HepG2 (cell line): Measurements from ENCODE around the gene MVK. TPM values are rescaled to one million over a fixed set of nuclear protein-coding genes. Genes with fewer than 3 reads are reported as not detected.

Experiments used
- ATAC-seq: fragments of 200-7000 bp; cut with Tn5 transposase; 3 replicates; pipeline ENCODE4 v1.9.1; 2020; ENCODE audit warnings: mild to moderate bottlenecking, moderate library complexity
- BruUV-seq: library from RNA; stranded (reverse); fragments of 400-500 nt; replicated peaks from 2 replicates; lab custom pipeline; 2021; lab: Mats Ljungman, UMichigan
- CTCF ChIA-PET: fragments of 300-600 bp; formaldehyde crosslinking; extraction: SDS; loops from one replicate; lab custom pipeline; 2021; ENCODE audit warnings: low total read pairs, inconsistent platforms, low intra/inter-chr PET ratio; lab: Yijun Ruan, JAX
- POLR2A ChIA-PET: fragments of 350-600 bp; sonication (Branson Sonifier 250); formaldehyde crosslinking; loops from one replicate; lab custom pipeline; 2020; ENCODE audit warnings: antibody characterized with exemption, inconsistent platforms; lab: Yijun Ruan, JAX
- DNase-seq: peaks from one replicate; pipeline ENCODE4 v3.0.0-alpha.2; 2015; ENCODE audit warnings: low spot score
- FAIRE-seq: peaks from 3 replicates; lab custom pipeline; 2011; peaks lifted over from hg19 to GRCh38; lab: Jason Lieb, UNC
- H2AFZ ChIP-seq: one replicate; pipeline ENCODE4 v1.6.1; 2011; ENCODE audit warnings: low read length, inconsistent platforms
- H3K27ac ChIP-seq: fragments of 300-600 bp; 3 replicates; pipeline ENCODE4 v1.8.0; 2011; ENCODE audit warnings: mixed run types, mild to moderate bottlenecking, mixed read lengths, low read length, inconsistent platforms; ENCODE audit not compliant: insufficient read depth; ENCODE audit errors: extremely low read length
- H3K27me3 ChIP-seq, 2 experiments: fragments of 200-600 bp in 1 of 2; 2 replicates in 1 of 2; 3 replicates in 1 of 2; pipeline versions ENCODE4 v1.6.0 to v1.8.0; 2011; ENCODE audit warnings: low read length in 2 of 2, mild to moderate bottlenecking in 2 of 2, moderate library complexity in 2 of 2, inconsistent platforms in 1 of 2; ENCODE audit not compliant: insufficient read depth in 2 of 2, control insufficient read depth in 1 of 2
- H3K36me3 ChIP-seq, 2 experiments: fragments of 200-600 bp in 1 of 2; replicated peaks in 1 of 2; 2 replicates in 1 of 2; 3 replicates in 1 of 2; pipeline versions ENCODE4 v1.5.1 to v1.8.0; 2011; ENCODE audit warnings: low read length in 2 of 2, inconsistent platforms in 1 of 2; ENCODE audit not compliant: insufficient read depth in 2 of 2, control insufficient read depth in 1 of 2
- H3K4me1 ChIP-seq: 2 replicates; pipeline ENCODE4 v1.5.1; 2012; ENCODE audit warnings: low read length, inconsistent platforms; ENCODE audit not compliant: insufficient read depth
- H3K4me2 ChIP-seq: 2 replicates; pipeline ENCODE4 v1.6.0; 2011; ENCODE audit warnings: low read depth, low read length, inconsistent platforms
- H3K4me3 ChIP-seq, 3 experiments: fragments of 200-600 bp in 1 of 3; sonication (generic), shearing (Covaris generic) in 1 of 3; replicated peaks in 1 of 3; 2 replicates each; pipeline ENCODE4 v1.5.1; 2011 to 2016; ENCODE audit warnings: low read length in 3 of 3, inconsistent platforms in 2 of 3, low read depth in 2 of 3, mild to moderate bottlenecking in 2 of 3, control low read depth in 1 of 3, mixed read lengths in 1 of 3; ENCODE audit not compliant: insufficient read depth in 1 of 3
- H3K79me2 ChIP-seq: one replicate; pipeline ENCODE4 v1.6.1; 2011; ENCODE audit warnings: low read length, inconsistent platforms; ENCODE audit not compliant: insufficient read depth
- H3K9ac ChIP-seq: 2 replicates; pipeline ENCODE4 v1.6.0; 2011; ENCODE audit warnings: mild to moderate bottlenecking, low read depth, low read length, inconsistent platforms; ENCODE audit not compliant: insufficient read depth
- H3K9me3 ChIP-seq: 2 replicates; pipeline ENCODE4 v1.5.1; 2012; ENCODE audit warnings: mild to moderate bottlenecking, low read length
- H4K20me1 ChIP-seq: 2 replicates; pipeline ENCODE4 v1.6.0; 2011; ENCODE audit warnings: inconsistent platforms, mild to moderate bottlenecking, low read length, moderate library complexity; ENCODE audit not compliant: insufficient read depth
- FIP1L1 ChIP-seq: fragments of 200-400 bp; formaldehyde crosslinking; IDR thresholded peaks from 2 replicates; pipeline ENCODE4 v1.6.1; 2018; ENCODE audit warnings: low read depth, mild to moderate bottlenecking, low read length, moderate library complexity, borderline replicate concordance; ENCODE audit not compliant: insufficient read depth
- HNRNPL ChIP-seq: fragments of 200-400 bp; formaldehyde crosslinking; IDR thresholded peaks from 2 replicates; pipeline ENCODE4 v1.6.1; 2017; ENCODE audit warnings: mild to moderate bottlenecking, low read depth, low read length
- HNRNPLL ChIP-seq: fragments of 200-400 bp; formaldehyde crosslinking; IDR thresholded peaks from 2 replicates; pipeline ENCODE4 v1.6.1; 2017; ENCODE audit warnings: mild to moderate bottlenecking, low read depth, low read length; ENCODE audit not compliant: poor library complexity, severe bottlenecking
- POLR2A ChIP-seq, 2 experiments: IDR thresholded peaks; 2 replicates each; pipeline ENCODE4 v1.6.1; 2011; ENCODE audit warnings: low read depth in 2 of 2, low read length in 2 of 2, mild to moderate bottlenecking in 1 of 2, moderate library complexity in 1 of 2; ENCODE audit not compliant: insufficient read depth in 1 of 2
- ZNF34 ChIP-seq: sonication (generic); formaldehyde crosslinking; IDR thresholded peaks from 2 replicates; pipeline ENCODE4 v1.4.0; 2020; ENCODE audit warnings: mild to moderate bottlenecking, missing genetic modification reagents, borderline replicate concordance
- WGBS: methylation state at CpG from one replicate; pipeline ENCODE4 v1.1.6; 2017; ENCODE audit warnings: low lambda C conversion rate; 5-methylcytosine and 5-hydroxymethylcytosine counted together
- in situ Hi-C: cut with HindIII; loops from 2 replicates; pipeline ENCODE4 v1.10.0; 2017; ENCODE audit warnings: low pct_unique_long_range_greater_than_20kb; ENCODE audit not compliant: extremely low pct_ligation_motif_present
- intact Hi-C: fragments of 100-400 bp; cut with micrococcal nuclease; formaldehyde crosslinking; loops from one replicate; pipeline ENCODE4 v1.10.0; 2022; ENCODE audit not compliant: unreplicated experiment
- polyA plus RNA-seq, 8 experiments: library from polyadenylated mRNA; depleted of rRNA in 3 of 8; stranded (reverse) in 7 of 8; unstranded in 1 of 8; fragments of >200 nt; fragmentation: Illumina TruSeq in 4 of 8; extraction: Trizol in 4 of 8; gene quantifications; 2 replicates each; pipeline versions ENCODE4 v1.2.1 to v1.2.3, GENCODE V29; 2011 to 2016; ENCODE audit warnings: low read depth in 4 of 8, missing spikeins in 1 of 8, mixed read lengths in 1 of 8; ENCODE audit not compliant: insufficient read depth in 1 of 8
- total RNA-seq, 5 experiments: library from RNA; depleted of rRNA; stranded (reverse); fragments of >200 nt; fragmentation: Illumina TruSeq; extraction: Trizol; gene quantifications; 2 replicates each; pipeline ENCODE4 v1.2.3, GENCODE V29; 2016; ENCODE audit warnings: low read depth in 1 of 5
- TF ChIP-seq, protein P1 (sequence below): sonication (generic); formaldehyde crosslinking; IDR thresholded peaks from 2 replicates; pipeline ENCODE4 v1.4.0; 2020; ENCODE audit warnings: mild to moderate bottlenecking, missing genetic modification reagents
- TF ChIP-seq, protein P2 (sequence below), 2 experiments: fragments of 450-650 bp in 1 of 2; sonication (generic) in 1 of 2; formaldehyde crosslinking in 1 of 2; IDR thresholded peaks; 2 replicates each; pipeline versions ENCODE4 v1.6.1 to v1.8.0; 2016 to 2022; ENCODE audit warnings: antibody characterized with exemption in 1 of 2, mild to moderate bottlenecking in 1 of 2, missing genetic modification reagents in 1 of 2

MVK gene
- total and polyA plus RNA-seq, 2 of the 13 experiments (the other 11 are each of a cell fraction or from before 2014, with no cell fraction given): 11.6 to 66.9 TPM

DNA sequence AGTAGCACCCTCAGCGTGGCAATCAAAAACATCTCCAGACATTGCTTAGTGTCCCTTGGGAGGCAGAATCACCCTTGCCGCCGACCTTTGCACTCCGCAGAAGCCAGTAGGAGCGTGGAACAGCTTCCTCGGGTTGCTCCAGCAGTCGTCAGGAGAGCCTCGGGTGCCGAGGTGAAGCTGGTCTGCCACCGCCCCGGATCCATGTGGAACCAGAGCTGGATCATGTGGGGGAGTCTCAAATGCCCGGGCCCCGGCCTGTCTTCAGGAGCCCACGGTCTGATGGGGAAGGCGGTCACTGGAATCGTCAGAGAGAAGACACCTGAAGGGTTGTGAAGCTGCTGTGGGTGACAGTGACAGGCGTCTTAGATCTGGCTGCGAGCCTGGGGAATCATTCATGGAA is 14.3 kb downstream of the MVK start:
- H3K27ac ChIP-seq: peak overlapping the region; percentile 83
- no peak overlapping the region for H2AFZ ChIP-seq
- no peaks in the 10 kb centered on the region for H3K79me2 ChIP-seq
- peaks cover 0 to 34% of the 10 kb centered on the region in 2 experiments; a peak in 4 of 5 replicates for H3K36me3 ChIP-seq
- DNase-seq (no peak), FAIRE-seq (no peak), ATAC-seq (no peak)
- in situ Hi-C loops: no loop called here
- no peaks in the 10 kb centered on the region for H4K20me1 ChIP-seq
- intact Hi-C loops: no loop called here
- no peak overlapping the region; the same call in 1 of the 2 replicates for H3K9ac ChIP-seq
- no peaks in the 10 kb centered on the region for H3K27me3 ChIP-seq
- no peak overlapping the region for H3K4me3 ChIP-seq
- BruUV-seq: no TSS peak
- H3K9me3 ChIP-seq: no peaks in the 10 kb centered on the region
- 96% methylated on average over 15 of the region's 18 CpGs for WGBS
- ChIA-PET CTCF (no interaction called here), POLR2A (interaction anchor here (1.0 to 2.5 kb wide), 3 partner anchors 10 to 126 kb away, joined by 3 to 13 read pairs (median 12); partner anchors contain the start of genes FAM222A, MMAB and MVK)
- peaks cover 55% of the 10 kb centered on the region for H3K4me1 ChIP-seq
- no peak overlapping the region for H3K4me2 ChIP-seq
- TF ChIP-seq FIP1L1 (no peak), HNRNPLL (peak; percentile 7), HNRNPL (0 out of 2 replicates have a peak, but pooled peaks have one; percentile 26), ZNF34 (no peak), POLR2A (IDR thresholded peaks at IDR 0.05; ENCODE audit: insufficient read depth in 1 of 2, low read depth in 2 of 2, low read length in 2 of 2) (no peak)
- TF ChIP-seq, protein P1, sequence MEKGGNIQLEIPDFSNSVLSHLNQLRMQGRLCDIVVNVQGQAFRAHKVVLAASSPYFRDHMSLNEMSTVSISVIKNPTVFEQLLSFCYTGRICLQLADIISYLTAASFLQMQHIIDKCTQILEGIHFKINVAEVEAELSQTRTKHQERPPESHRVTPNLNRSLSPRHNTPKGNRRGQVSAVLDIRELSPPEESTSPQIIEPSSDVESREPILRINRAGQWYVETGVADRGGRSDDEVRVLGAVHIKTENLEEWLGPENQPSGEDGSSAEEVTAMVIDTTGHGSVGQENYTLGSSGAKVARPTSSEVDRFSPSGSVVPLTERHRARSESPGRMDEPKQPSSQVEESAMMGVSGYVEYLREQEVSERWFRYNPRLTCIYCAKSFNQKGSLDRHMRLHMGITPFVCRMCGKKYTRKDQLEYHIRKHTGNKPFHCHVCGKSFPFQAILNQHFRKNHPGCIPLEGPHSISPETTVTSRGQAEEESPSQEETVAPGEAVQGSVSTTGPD (CRISPR knock-in tag): no peak
- TF ChIP-seq, protein P2, sequence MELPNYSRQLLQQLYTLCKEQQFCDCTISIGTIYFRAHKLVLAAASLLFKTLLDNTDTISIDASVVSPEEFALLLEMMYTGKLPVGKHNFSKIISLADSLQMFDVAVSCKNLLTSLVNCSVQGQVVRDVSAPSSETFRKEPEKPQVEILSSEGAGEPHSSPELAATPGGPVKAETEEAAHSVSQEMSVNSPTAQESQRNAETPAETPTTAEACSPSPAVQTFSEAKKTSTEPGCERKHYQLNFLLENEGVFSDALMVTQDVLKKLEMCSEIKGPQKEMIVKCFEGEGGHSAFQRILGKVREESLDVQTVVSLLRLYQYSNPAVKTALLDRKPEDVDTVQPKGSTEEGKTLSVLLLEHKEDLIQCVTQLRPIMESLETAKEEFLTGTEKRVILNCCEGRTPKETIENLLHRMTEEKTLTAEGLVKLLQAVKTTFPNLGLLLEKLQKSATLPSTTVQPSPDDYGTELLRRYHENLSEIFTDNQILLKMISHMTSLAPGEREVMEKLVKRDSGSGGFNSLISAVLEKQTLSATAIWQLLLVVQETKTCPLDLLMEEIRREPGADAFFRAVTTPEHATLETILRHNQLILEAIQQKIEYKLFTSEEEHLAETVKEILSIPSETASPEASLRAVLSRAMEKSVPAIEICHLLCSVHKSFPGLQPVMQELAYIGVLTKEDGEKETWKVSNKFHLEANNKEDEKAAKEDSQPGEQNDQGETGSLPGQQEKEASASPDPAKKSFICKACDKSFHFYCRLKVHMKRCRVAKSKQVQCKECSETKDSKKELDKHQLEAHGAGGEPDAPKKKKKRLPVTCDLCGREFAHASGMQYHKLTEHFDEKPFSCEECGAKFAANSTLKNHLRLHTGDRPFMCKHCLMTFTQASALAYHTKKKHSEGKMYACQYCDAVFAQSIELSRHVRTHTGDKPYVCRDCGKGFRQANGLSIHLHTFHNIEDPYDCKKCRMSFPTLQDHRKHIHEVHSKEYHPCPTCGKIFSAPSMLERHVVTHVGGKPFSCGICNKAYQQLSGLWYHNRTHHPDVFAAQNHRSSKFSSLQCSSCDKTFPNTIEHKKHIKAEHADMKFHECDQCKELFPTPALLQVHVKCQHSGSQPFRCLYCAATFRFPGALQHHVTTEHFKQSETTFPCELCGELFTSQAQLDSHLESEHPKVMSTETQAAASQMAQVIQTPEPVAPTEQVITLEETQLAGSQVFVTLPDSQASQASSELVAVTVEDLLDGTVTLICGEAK (IDR thresholded peaks at IDR 0.05): no peak
- TF ChIP-seq, protein P2 (CRISPR knock-in tag; IDR thresholded peaks at IDR 0.05): no peak
